ENCODE measurements around the gene UBASH3B.
"Not testable (repeated sequence)": the region's sequence is repeated elsewhere in the genome, so short reads cannot be mapped to it uniquely, and the experiment has no call there.

The UBASH3B gene, protein sequence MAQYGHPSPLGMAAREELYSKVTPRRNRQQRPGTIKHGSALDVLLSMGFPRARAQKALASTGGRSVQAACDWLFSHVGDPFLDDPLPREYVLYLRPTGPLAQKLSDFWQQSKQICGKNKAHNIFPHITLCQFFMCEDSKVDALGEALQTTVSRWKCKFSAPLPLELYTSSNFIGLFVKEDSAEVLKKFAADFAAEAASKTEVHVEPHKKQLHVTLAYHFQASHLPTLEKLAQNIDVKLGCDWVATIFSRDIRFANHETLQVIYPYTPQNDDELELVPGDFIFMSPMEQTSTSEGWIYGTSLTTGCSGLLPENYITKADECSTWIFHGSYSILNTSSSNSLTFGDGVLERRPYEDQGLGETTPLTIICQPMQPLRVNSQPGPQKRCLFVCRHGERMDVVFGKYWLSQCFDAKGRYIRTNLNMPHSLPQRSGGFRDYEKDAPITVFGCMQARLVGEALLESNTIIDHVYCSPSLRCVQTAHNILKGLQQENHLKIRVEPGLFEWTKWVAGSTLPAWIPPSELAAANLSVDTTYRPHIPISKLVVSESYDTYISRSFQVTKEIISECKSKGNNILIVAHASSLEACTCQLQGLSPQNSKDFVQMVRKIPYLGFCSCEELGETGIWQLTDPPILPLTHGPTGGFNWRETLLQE

DNA sequence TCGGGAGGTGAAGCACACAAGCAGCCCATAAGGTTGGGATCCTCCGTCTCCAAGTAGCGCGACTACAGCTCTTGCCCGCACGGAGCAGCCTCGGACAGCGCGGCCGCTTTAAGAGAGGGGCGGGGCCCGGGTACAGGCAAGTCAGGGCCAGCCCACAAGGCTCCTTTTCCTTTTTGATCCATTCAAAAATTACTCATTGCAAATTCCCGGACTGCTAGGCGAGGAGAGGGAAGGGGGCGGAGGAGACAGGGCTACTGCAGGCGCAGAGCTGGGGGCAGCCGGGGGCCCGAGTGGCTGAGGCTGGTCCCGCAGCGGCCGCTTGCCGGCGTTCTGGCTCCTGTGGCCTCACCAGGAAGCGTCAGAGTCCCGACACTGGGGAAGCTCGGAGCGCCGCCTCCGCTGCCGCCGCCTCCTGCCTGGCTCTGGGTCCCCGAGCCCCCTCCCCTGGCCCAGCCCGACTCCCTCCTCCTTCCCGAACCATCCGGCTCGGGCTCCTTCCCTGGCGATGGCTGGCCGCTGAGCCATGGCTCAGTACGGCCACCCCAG lies at the start of gene UBASH3B:
Gene UBASH3B (plus strand): TSS at position 196 of the 546 bp plus-strand sequence. CDS start 328 bp downstream, at position 524.
- TF ChIP-seq, protein P1, sequence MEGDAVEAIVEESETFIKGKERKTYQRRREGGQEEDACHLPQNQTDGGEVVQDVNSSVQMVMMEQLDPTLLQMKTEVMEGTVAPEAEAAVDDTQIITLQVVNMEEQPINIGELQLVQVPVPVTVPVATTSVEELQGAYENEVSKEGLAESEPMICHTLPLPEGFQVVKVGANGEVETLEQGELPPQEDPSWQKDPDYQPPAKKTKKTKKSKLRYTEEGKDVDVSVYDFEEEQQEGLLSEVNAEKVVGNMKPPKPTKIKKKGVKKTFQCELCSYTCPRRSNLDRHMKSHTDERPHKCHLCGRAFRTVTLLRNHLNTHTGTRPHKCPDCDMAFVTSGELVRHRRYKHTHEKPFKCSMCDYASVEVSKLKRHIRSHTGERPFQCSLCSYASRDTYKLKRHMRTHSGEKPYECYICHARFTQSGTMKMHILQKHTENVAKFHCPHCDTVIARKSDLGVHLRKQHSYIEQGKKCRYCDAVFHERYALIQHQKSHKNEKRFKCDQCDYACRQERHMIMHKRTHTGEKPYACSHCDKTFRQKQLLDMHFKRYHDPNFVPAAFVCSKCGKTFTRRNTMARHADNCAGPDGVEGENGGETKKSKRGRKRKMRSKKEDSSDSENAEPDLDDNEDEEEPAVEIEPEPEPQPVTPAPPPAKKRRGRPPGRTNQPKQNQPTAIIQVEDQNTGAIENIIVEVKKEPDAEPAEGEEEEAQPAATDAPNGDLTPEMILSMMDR (IDR thresholded peaks at IDR 0.05; ENCODE audit: low read depth, low read length, missing control alignments): peak; percentile 13
- peak; percentile 68 for DNase-seq (ENCODE audit: low read depth)
- H3K4me3 ChIP-seq (ENCODE audit: low read depth, low read length): peak within 1 kb of the TSS; percentile 85
- in situ Hi-C loops (cut with HindIII; ENCODE audit: low sequenced_read_pairs): no loop called here

DNA sequence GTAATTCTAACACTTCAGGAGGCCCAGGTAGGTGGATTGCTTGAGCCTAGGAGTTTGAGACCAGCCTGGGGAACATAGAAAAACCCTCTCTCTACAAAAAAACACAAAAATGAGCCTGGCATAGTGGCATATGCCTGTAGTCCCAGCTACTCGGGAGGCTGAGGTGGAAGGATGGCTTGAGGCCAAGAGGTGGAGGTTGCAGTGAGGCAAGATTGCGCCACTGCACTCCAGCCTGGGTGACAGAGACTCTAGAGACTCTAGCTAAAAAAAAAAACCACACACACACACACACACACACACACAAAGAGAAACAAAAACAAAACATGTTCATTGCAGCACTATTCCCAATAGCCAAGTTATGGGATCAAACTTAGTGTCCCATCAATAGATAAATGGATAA lies 48.4 kb upstream of the UBASH3B start:
- DNase-seq (ENCODE audit: low read depth); H3K4me3 ChIP-seq (ENCODE audit: low read depth, low read length); in situ Hi-C loops (cut with HindIII; ENCODE audit: low sequenced_read_pairs): not testable (repeated sequence)

DNA sequence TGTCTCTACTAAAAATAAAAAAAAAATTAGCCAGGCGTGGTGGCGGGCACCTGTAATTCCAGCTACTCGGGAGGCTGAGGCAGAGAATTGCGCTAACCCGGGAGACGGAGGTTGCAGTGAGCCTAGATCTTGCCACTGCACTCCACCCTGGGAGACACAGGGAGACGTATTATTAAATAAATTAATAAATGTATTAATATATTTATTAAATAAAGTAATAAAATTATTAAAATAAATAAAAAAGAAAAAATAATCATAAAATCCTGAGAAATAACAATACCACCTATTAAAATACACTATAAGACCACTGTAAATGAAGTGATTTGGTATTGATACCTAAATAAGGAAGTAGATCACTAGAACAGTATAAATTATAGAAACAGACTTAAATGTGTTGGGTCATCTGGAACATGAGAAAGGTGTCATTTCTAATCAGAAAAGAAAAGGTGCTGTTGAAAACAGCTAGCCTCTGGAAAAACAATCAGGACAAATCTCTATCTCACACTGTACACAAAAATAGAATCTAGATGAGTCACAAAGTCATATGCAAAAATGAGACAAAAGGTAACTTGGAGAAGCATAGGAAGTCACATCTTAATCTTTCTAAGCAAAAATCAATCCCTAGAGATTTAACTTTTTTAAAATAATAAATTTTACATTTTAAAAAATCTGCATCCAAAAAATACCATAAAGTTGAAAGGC lies 43.2 kb upstream of the UBASH3B start:
- no peak overlapping the region for H3K4me3 ChIP-seq (ENCODE audit: low read depth, low read length)
- in situ Hi-C loops (cut with HindIII; ENCODE audit: low sequenced_read_pairs): no loop called here
- TF ChIP-seq, protein P1 (IDR thresholded peaks at IDR 0.05; ENCODE audit: low read depth, low read length, missing control alignments): no peak
- no peak for DNase-seq (ENCODE audit: low read depth)

DNA sequence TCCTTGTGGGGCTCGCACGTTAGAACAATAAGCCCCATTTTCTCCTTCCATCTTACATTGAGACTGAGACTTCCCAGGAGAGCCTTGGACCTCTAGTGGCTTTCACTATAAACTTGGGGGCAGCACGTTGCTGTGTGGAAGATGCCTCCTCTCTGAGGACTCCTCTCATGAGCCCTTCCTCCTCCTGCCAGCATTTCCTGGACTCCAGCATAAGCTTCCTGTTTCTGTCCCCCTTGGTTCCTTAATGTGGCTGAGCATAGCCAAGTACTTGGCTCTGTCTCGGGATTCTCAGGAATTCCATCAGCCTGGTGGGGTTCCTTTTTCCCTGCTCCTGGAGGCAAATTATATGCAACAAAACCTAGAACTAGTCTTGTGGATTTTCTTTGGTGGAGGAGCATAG lies 38.8 kb upstream of the UBASH3B start:
- in situ Hi-C loops (cut with HindIII; ENCODE audit: low sequenced_read_pairs): no loop called here
- DNase-seq (ENCODE audit: low read depth): no peak
- TF ChIP-seq, protein P1 (IDR thresholded peaks at IDR 0.05; ENCODE audit: low read depth, low read length, missing control alignments): no peak
- H3K4me3 ChIP-seq (ENCODE audit: low read depth, low read length): no peak overlapping the region

DNA sequence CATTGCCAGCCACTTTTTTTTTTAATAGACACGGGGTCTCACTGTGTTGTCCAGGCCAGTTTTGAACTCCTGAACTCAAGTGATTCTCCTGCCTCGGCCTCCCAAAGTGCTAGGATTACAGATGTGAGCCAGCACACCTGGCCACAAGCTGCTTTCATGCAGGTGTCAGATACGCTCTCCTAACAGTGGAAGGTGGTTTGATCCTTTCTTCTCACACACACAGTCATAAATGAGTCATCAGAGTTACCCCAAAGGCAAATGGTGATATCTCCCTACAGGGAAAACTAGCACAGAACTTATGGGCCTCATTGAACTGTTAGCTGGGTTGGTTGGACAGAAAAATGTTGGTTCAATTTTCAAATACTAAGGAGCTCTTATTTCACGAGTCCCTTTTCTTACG lies 38.2 kb upstream of the UBASH3B start:
- no peak for DNase-seq (ENCODE audit: low read depth)
- no peak overlapping the region for H3K4me3 ChIP-seq (ENCODE audit: low read depth, low read length)
- TF ChIP-seq, protein P1 (IDR thresholded peaks at IDR 0.05; ENCODE audit: low read depth, low read length, missing control alignments): no peak
- in situ Hi-C loops (cut with HindIII; ENCODE audit: low sequenced_read_pairs): no loop called here

DNA sequence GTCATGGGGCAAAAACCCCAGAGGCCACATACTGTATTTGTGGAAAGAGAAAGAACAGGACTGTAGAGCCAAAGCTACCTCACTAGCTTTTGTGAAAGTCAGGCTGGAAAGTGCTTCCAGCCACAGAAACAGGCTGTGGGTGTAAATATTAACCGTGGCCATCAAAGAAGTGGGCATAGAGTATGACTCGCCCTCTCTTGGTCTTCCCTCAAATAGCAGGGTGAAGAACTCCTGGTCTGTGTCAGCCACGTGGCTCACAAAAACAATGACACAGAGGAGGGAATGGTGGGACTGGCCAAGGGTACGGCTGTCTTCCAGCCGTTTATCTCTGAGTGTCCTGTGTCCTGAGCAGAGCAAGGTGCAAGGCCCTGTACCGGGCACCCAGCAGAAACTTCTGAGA lies 37.6 kb upstream of the UBASH3B start:
- no peak overlapping the region for H3K4me3 ChIP-seq (ENCODE audit: low read depth, low read length)
- in situ Hi-C loops (cut with HindIII; ENCODE audit: low sequenced_read_pairs): no loop called here
- no peak for DNase-seq (ENCODE audit: low read depth)
- TF ChIP-seq, protein P1 (IDR thresholded peaks at IDR 0.05; ENCODE audit: low read depth, low read length, missing control alignments): no peak
